Hepatic stellate cell (primary cell): Measurements from ENCODE around the gene DESI2.

ENCODE experiments used
- DNase-seq: peaks from one replicate; pipeline ENCODE4 v3.0.0; 2011; ENCODE audit warnings: low spot score

Gene DESI2

GRCh38 chr1:244755673-244756072 is 102.7 kb downstream of the DESI2 start:
- no peak for DNase-seq

GRCh38 chr1:244757091-244757939 is 104.4 kb downstream of the DESI2 start:
- no peak for DNase-seq
